ENCODE results near the gene BMPR2.

Gene BMPR2

GRCh38 chr2:202583709-202584219, 207.6 kb downstream of the BMPR2 start:
- TF ChIP-seq CTCF (IDR thresholded peaks at IDR 0.05; ENCODE audit: control insufficient read depth, extremely low read depth, insufficient read depth) = no peak
- DNase-seq (ENCODE audit: low read depth) = no peak
- H3K4me3 ChIP-seq (ENCODE audit: low read depth, low read length) = no peak overlapping the region

- peak; percentile 61 for DNase-seq (ENCODE audit: low read depth)
- no peak overlapping the region for H3K4me3 ChIP-seq (ENCODE audit: low read depth, low read length)
- TF ChIP-seq CTCF (IDR thresholded peaks at IDR 0.05; ENCODE audit: control insufficient read depth, extremely low read depth, insufficient read depth) = peak; percentile 96
Measured at GRCh38 chr2:202588647-202589581, 212.8 kb downstream of the BMPR2 start.

GRCh38 chr2:202589582-202589949, 213.4 kb downstream of the BMPR2 start:
- TF ChIP-seq CTCF (IDR thresholded peaks at IDR 0.05; ENCODE audit: control insufficient read depth, extremely low read depth, insufficient read depth) = no peak
- H3K4me3 ChIP-seq (ENCODE audit: low read depth, low read length) = no peak overlapping the region
- DNase-seq (ENCODE audit: low read depth) = no peak

GRCh38 chr2:202592566-202592965, 216.4 kb downstream of the BMPR2 start:
- no peak for TF ChIP-seq CTCF (IDR thresholded peaks at IDR 0.05; ENCODE audit: control insufficient read depth, extremely low read depth, insufficient read depth)
- no peak for DNase-seq (ENCODE audit: low read depth)
- no peak overlapping the region for H3K4me3 ChIP-seq (ENCODE audit: low read depth, low read length)

- no peak for DNase-seq (ENCODE audit: low read depth)
- no peak overlapping the region for H3K4me3 ChIP-seq (ENCODE audit: low read depth, low read length)
- TF ChIP-seq CTCF (IDR thresholded peaks at IDR 0.05; ENCODE audit: control insufficient read depth, extremely low read depth, insufficient read depth) = no peak
Measured at GRCh38 chr2:202599105-202599504, 223.0 kb downstream of the BMPR2 start.

- DNase-seq (ENCODE audit: low read depth) = no peak
- no peak overlapping the region for H3K4me3 ChIP-seq (ENCODE audit: low read depth, low read length)
- no peak for TF ChIP-seq CTCF (IDR thresholded peaks at IDR 0.05; ENCODE audit: control insufficient read depth, extremely low read depth, insufficient read depth)
Measured at GRCh38 chr2:202599911-202600310, 223.8 kb downstream of the BMPR2 start.
